ENCODE results near the gene DOCK3.
"Not testable (repeated sequence)": the region's sequence is repeated elsewhere in the genome, so short reads cannot be mapped to it uniquely, and the experiment has no call there.

DOCK3 gene

GRCh38 chr3:51384726-51385473, 710.2 kb downstream of the DOCK3 start, which contains the start of gene MANF:
TSS of gene MANF (plus strand) at chr3:51385291. CDS start at chr3:51385343, 52 bp downstream.
- DNase-seq (ENCODE audit: low read depth in 3 of 3): peak; percentile 93 to 96 (median 95)

GRCh38 chr3:51385621-51386091, 710.9 kb downstream of the DOCK3 start:
- DNase-seq (ENCODE audit: low read depth in 3 of 3): no peak

GRCh38 chr3:51386159-51386851, 711.6 kb downstream of the DOCK3 start:
- DNase-seq (ENCODE audit: low read depth in 3 of 3): no peak

DNA sequence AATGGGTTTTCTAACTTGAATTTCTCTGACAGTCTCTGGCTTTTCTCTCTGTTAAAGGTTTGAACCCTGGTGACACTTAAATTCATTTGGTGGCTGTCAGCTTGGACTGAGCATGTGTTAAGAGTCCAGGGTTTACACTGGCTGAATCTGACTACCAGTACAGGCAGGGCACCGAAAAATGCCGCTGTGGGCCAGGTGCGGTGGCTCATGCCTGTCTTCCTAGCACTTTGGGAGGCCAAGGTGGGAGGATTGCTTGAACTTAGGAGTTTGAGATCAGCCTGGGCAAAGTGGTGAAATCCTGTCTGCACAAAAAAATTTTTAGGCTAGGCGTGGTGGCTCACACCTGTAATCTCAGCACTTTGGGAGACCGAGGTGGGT, 712.1 kb downstream of the DOCK3 start:
- no peak for DNase-seq (ENCODE audit: low read depth in 3 of 3)

GRCh38 chr3:51387281-51387680, 712.6 kb downstream of the DOCK3 start:
- DNase-seq (ENCODE audit: low read depth in 3 of 3): not testable (repeated sequence)

DNA sequence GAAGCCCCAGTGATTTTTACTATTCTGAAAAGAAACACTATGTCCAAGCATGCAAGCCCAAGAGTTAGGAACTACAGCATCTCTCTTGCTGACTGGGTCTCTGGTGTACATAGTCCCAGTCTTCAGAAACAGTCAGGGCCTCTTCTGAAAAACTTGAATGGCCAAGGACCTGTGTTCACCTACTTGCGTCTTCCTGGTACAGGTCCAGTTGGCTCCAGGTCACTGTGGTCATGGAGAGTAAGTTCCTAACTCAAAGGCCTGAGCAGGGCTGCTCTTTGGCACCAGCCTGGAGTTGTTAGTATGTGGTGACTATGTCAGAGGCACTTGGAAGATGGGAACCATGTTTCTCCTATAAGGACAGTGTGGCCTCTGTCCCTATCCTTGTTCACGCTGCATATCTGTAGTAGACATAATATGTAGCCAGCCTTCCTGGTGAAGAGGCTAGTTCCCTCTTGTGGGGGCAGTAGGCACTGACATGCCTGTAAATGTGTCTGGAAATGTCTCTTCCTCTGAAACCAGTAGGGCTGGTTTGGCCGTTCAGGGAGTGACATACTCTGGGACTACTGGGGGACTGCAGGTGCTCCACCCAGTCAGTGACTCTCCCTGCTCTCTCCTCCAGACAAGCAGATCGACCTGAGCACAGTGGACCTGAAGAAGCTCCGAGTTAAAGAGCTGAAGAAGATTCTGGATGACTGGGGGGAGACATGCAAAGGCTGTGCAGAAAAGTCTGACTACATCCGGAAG, 713.7 kb downstream of the DOCK3 start:
- no peak for DNase-seq (ENCODE audit: low read depth in 3 of 3)

GRCh38 chr3:51389423-51390183, 714.9 kb downstream of the DOCK3 start:
- peak in 1 of 3 experiments; percentile 42 for DNase-seq (ENCODE audit: low read depth in 3 of 3)

- DNase-seq (ENCODE audit: low read depth in 3 of 3): no peak
Observed at GRCh38 chr3:51390246-51391074, 715.7 kb downstream of the DOCK3 start.

DNA sequence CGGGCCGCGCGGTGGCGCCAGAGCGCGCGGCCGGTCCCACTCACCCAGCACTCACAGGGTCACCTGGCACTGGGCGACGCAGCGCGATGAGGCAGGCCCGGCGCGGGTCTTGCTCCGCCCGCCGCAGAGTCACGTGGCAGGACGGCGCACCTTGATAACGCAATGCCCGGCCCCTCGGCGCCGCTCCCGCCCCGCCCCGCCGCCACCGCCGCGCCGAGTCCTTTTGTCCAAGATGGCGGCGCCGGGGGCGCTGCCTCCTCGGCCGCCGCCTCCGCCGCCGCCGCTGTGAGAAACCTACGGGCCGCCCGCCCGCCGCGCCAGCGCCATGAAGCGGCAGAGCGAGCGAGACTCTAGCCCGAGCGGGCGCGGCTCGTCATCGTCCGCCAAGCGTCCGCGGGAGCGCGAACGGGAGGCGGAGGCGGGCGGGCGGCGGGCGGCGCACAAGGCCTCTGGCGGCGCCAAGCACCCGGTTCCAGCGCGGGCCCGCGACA, 716.4 kb downstream of the DOCK3 start, which contains the start of gene RBM15B:
RBM15B (plus strand) TSS at position 211 of the 491 bp plus-strand sequence; CDS start at position 326, 115 bp downstream.
- peak; percentile 90 to 96 (median 93) for DNase-seq (ENCODE audit: low read depth in 3 of 3)

DNA sequence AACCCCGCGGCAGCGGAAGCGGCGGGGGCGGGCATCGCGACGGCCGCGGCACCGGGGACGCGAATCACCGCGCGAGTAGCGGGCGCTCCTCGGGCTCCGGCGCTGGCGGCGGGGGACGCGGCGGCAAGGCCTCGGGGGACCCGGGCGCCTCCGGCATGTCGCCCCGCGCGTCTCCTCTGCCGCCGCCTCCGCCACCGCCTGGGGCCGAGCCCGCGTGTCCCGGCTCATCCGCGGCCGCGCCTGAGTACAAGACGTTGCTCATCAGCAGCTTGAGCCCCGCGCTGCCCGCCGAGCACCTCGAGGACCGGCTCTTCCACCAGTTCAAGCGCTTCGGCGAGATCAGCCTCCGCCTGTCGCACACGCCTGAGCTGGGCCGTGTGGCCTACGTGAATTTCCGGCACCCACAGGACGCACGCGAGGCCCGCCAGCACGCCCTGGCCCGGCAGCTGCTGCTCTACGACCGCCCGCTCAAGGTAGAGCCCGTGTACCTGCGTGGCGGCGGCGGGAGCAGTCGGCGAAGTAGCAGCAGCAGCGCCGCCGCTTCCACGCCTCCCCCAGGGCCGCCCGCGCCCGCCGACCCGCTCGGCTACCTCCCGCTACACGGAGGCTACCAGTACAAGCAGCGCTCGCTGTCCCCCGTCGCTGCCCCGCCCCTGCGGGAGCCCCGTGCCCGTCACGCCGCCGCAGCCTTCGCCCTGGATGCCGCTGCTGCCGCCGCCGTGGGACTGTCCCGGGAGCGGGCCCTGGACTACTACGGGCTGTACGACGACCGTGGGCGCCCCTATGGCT, 717.0 kb downstream of the DOCK3 start:
- peak; percentile 31 to 45 (median 40) for DNase-seq (ENCODE audit: low read depth in 3 of 3)

- DNase-seq (ENCODE audit: low read depth in 3 of 3): no peak
Observed at GRCh38 chr3:51392355-51393133, 717.8 kb downstream of the DOCK3 start.

DNA sequence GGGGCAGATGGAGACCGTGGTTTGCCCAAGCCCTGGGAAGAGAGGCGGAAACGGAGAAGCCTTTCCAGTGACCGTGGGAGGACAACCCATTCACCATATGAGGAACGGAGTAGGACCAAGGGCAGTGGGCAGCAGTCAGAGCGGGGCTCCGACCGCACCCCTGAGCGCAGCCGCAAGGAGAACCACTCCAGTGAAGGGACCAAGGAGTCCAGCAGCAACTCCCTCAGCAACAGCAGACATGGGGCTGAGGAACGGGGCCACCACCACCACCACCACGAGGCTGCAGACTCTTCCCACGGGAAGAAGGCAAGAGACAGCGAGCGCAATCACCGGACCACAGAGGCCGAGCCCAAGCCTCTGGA, 718.4 kb downstream of the DOCK3 start:
- DNase-seq (ENCODE audit: low read depth in 3 of 3): no peak

- no peak for DNase-seq (ENCODE audit: low read depth in 3 of 3)
Observed at GRCh38 chr3:51393564-51393963, 718.8 kb downstream of the DOCK3 start.

GRCh38 chr3:51394541-51394940, 719.8 kb downstream of the DOCK3 start:
- DNase-seq (ENCODE audit: low read depth in 3 of 3): no peak

DNA sequence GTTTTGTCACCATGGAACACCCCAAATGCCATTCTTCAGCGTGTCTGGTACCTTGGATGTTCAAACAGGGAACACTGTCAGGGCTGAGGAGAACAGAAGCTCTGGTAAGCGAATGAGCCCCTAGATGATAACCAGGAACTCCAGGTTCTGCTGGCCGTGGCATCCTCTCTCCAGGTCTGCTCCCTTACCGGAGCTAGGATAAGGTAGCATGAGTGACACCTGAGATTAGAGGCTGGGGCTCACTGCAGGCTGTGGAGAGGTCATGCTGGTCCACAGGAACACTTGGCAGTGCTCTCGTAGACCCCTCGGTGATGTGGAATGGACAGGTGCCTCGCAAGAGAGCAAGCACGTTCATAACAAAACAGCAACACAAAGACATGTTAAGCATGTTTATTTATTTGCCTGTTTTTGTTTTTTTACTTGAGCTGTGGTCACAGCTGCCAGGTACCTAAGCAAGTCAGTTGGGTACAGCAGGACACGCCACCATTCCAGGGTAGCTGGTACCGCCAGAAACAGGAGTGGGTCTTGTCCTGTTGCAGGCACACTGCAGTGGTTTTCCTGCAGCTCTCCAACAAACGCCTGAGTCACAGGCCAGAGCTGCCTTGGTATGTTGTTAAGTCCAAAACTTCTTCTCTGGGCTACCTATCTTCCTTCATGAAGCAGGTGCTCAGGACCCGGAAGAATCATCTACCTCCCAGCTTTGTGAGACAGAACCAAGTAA, 720.9 kb downstream of the DOCK3 start:
- DNase-seq (ENCODE audit: low read depth in 3 of 3): no peak

DNA sequence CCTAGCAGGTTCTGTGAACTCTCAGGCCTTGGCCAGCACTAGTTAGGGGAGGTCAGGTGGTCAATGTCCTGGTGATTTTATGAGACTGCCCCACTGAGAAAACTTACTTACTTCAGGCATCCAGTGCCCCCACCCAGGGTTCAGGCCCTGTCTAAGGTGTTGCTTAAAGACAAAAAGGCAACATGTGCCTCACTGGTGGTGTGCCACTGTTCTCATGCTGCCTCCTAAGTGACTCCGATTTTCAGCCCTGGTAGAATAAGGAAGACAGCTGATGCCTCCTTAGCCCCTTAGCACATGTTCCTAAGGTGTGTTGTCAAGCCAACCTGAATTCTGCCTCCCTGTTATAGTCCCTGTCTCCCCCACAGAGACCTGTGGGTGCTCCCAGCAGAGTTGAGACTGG, 721.7 kb downstream of the DOCK3 start:
- no peak for DNase-seq (ENCODE audit: low read depth in 3 of 3)

DNA sequence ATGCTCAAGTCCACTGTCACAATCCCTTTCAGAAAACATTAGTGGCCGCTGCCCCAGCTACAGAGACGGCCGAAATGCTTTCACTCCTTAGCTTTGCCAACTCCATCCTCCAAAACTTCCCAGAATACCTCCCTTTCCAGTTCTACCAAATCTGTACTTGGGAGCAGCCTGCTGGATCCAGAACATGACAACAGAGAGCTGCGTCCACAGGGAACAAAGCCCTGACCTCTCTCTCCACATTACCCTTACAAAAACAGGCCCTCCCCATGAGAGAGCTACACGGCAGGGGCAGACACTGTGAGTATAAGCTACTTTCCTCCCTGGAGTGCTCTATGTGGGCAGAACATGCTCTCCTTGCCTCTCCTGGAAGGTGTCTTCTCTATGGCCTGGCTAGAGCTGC, 722.7 kb downstream of the DOCK3 start:
- DNase-seq (ENCODE audit: low read depth in 3 of 3): no peak
